Hepatocyte (in vitro differentiated cells): Measurements from ENCODE around the gene SLC12A6.
A peak's percentile ranks its signal among the peaks of the same experiment; 100 is the strongest.

Source experiments
- EZH2phosphoT487 ChIP-seq: fragments of 200-600 bp; sonication (generic); IDR thresholded peaks from one replicate; pipeline ENCODE4 v1.6.1; 2018; ENCODE audit warnings: antibody characterized with exemption, mild to moderate bottlenecking, low read depth, moderate library complexity; ENCODE audit not compliant: unreplicated experiment, severe bottlenecking
- TF ChIP-seq, protein P1 (sequence below): fragments of 200-600 bp; sonication (generic); IDR thresholded peaks from 2 replicates; pipeline ENCODE4 v1.5.1; 2016; ENCODE audit warnings: antibody characterized with exemption, mild to moderate bottlenecking; ENCODE audit not compliant: poor library complexity

DNA sequence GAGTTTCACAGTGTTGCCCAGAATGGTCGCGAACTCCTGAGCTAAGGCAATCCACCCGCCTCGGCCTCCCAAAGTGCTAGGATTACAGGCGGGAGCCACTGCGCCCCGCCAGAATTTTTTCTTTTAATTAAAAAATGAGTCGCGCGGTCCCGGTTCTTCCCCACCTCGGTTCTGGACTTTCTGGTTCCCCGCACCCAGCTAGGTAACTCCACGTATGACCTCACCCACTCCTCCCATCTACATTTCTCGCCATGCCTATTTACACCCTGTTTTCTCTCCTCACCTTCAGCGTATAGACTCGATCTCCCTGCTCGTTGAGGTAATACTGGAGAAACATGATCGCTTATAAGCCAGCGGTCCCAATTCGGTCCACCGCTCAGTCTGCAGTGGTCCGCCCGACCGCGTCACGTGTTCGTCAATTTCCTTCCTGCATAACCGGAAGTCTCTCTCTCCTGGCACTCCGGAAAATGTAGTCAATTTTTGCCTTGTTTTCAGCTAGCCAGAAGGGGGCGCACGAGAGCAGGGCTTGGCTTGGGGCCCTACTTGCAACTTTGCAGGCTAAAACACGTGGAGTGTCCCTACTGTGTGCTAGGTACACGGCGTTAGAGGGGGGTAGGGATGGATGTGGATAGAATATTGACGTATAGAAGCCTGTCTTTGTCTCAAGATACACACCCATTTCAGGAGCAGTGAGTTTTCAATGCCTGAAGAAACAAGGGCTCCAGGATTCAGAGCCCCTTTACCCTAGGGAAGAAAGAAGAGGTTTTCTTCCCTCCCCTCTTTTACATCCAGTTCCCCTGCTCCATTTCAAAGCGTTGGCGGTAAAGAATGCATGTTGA lies 5.4 kb upstream of the SLC12A6 start, which contains the start of the genes NOP10 and NUTM1:
- TF ChIP-seq, protein P1, sequence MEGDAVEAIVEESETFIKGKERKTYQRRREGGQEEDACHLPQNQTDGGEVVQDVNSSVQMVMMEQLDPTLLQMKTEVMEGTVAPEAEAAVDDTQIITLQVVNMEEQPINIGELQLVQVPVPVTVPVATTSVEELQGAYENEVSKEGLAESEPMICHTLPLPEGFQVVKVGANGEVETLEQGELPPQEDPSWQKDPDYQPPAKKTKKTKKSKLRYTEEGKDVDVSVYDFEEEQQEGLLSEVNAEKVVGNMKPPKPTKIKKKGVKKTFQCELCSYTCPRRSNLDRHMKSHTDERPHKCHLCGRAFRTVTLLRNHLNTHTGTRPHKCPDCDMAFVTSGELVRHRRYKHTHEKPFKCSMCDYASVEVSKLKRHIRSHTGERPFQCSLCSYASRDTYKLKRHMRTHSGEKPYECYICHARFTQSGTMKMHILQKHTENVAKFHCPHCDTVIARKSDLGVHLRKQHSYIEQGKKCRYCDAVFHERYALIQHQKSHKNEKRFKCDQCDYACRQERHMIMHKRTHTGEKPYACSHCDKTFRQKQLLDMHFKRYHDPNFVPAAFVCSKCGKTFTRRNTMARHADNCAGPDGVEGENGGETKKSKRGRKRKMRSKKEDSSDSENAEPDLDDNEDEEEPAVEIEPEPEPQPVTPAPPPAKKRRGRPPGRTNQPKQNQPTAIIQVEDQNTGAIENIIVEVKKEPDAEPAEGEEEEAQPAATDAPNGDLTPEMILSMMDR = peak; percentile 97
- TF ChIP-seq EZH2phosphoT487 = no peak
